ENCODE data around the gene MPRIP.

MPRIP gene

GRCh38 chr17:17028059-17028877 is 14.0 kb upstream of the MPRIP start:
- DNase-seq: no peak

- DNase-seq: no peak
These were observed 13.2 kb upstream of the MPRIP start for GRCh38 chr17:17028878-17029535.

GRCh38 chr17:17029938-17030337 is 12.3 kb upstream of the MPRIP start:
- no peak for DNase-seq

- no peak for DNase-seq
These were observed 11.6 kb upstream of the MPRIP start for GRCh38 chr17:17030515-17031211.

- no peak for DNase-seq
These were observed 10.0 kb upstream of the MPRIP start for GRCh38 chr17:17032131-17032692.

- DNase-seq: no peak
These were observed 8.8 kb upstream of the MPRIP start for GRCh38 chr17:17033466-17033865.

GRCh38 chr17:17034026-17034425 is 8.2 kb upstream of the MPRIP start:
- DNase-seq: no peak

- DNase-seq: no peak
These were observed 7.7 kb upstream of the MPRIP start for GRCh38 chr17:17034496-17035075.

GRCh38 chr17:17035490-17035889 is 6.8 kb upstream of the MPRIP start:
- DNase-seq: no peak

- DNase-seq: no peak
These were observed 6.2 kb upstream of the MPRIP start for GRCh38 chr17:17035920-17036523.

GRCh38 chr17:17036524-17036998 is 5.7 kb upstream of the MPRIP start:
- DNase-seq: no peak

GRCh38 chr17:17039911-17040310 is 2.3 kb upstream of the MPRIP start:
- no peak for DNase-seq

GRCh38 chr17:17041018-17041521 is 1.2 kb upstream of the MPRIP start:
- no peak for DNase-seq

GRCh38 chr17:17041571-17042383 is 480 bp upstream of the MPRIP start:
- peak; percentile 97 for DNase-seq

GRCh38 chr17:17042851-17043460 is 699 bp downstream of the MPRIP start:
- DNase-seq: peak; percentile 12

GRCh38 chr17:17043461-17044271 is 1.4 kb downstream of the MPRIP start:
- no peak for DNase-seq

- DNase-seq: peak; percentile 23
These were observed 2.7 kb downstream of the MPRIP start for GRCh38 chr17:17044846-17045561.

GRCh38 chr17:17048106-17048505 is 5.8 kb downstream of the MPRIP start:
- no peak for DNase-seq
